ENCODE data around the gene PER2.

GRCh38 chr2:238252766-238253630, 35.4 kb downstream of the PER2 start:
- TF ChIP-seq POLR2A (IDR thresholded peaks at IDR 0.05; ENCODE audit: low read depth, low read length) (no peak), FOS (IDR thresholded peaks at IDR 0.05; ENCODE audit: borderline replicate concordance, insufficient read depth, low read length) (no peak), JUN (IDR thresholded peaks at IDR 0.05; ENCODE audit: borderline replicate concordance, insufficient read depth, insufficient read length, low read depth) (no peak), POLR2AphosphoS5 (IDR thresholded peaks at IDR 0.05; ENCODE audit: insufficient read depth, low read depth, low read length) (no peak)
- TF ChIP-seq, protein P1, sequence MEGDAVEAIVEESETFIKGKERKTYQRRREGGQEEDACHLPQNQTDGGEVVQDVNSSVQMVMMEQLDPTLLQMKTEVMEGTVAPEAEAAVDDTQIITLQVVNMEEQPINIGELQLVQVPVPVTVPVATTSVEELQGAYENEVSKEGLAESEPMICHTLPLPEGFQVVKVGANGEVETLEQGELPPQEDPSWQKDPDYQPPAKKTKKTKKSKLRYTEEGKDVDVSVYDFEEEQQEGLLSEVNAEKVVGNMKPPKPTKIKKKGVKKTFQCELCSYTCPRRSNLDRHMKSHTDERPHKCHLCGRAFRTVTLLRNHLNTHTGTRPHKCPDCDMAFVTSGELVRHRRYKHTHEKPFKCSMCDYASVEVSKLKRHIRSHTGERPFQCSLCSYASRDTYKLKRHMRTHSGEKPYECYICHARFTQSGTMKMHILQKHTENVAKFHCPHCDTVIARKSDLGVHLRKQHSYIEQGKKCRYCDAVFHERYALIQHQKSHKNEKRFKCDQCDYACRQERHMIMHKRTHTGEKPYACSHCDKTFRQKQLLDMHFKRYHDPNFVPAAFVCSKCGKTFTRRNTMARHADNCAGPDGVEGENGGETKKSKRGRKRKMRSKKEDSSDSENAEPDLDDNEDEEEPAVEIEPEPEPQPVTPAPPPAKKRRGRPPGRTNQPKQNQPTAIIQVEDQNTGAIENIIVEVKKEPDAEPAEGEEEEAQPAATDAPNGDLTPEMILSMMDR (IDR thresholded peaks at IDR 0.05; ENCODE audit: extremely low read depth in 1 of 2, insufficient read depth in 1 of 2, low read depth in 1 of 2, low read length in 2 of 2), result no peak
- TF ChIP-seq, protein P2, sequence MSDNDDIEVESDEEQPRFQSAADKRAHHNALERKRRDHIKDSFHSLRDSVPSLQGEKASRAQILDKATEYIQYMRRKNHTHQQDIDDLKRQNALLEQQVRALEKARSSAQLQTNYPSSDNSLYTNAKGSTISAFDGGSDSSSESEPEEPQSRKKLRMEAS (IDR thresholded peaks at IDR 0.05; ENCODE audit: insufficient read depth, insufficient read length), result no peak
